ENCODE data around the gene MGAT4B. TPM values are rescaled to one million over a fixed set of nuclear protein-coding genes. Genes with fewer than 3 reads are reported as not detected.

MGAT4B gene
- total RNA-seq, 2 experiments from 2014 or later = 141 to 145 TPM

DNA sequence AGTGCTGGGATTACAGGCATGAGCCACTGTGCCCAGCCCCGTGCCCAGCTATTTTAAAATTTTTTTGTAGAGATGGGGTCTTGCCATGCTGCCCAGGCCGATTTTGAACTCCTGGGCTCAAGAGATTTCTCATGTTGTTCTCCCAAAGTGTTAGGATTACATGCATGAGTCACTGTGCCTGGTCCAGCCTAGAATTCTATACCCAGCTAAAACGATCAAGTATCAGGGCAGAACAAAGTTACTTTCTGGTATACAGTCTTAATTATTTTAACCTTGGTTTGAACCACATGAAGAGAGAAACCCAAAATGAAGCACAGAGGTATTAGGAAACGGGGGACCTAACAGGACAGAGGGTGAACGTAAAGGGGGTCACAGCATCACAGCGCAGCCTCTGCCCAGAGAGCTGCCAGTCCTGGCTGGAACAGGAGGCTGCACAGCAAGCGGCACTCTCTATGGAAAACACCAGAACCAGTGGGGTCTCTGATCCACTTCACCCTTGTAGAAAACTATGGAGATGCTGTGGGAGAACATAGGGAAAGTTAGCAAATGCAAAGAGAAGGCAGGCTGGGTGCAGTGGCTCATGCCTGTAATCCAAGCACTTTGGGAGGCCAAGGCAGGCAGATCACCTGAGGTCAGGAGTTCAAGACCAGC lies 24.3 kb upstream of the MGAT4B start:
- Mint-ChIP-seq H3K27me3 (no peaks in the 10 kb centered on the region), H3K36me3 (ENCODE audit: low read depth) (peaks cover 89% of the 10 kb centered on the region), H3K4me3 (no peak overlapping the region), H3K9me3 (no peaks in the 10 kb centered on the region), H3K4me1 (ENCODE audit: low read depth) (peaks cover 13% of the 10 kb centered on the region), H3K27ac (no peak overlapping the region)
- Histone ChIP-seq H3K4me3 (ENCODE audit: low read length) (no peak overlapping the region), H3K36me3 (ENCODE audit: insufficient read depth, low read length) (peaks cover 65% of the 10 kb centered on the region), H3K4me1 (ENCODE audit: insufficient read depth, low read length) (peaks cover 9% of the 10 kb centered on the region), H3K9me3 (ENCODE audit: control insufficient read depth in 1 of 2, insufficient read depth in 1 of 2, low read length in 2 of 2) (no peaks in the 10 kb centered on the region), H3K27me3 (ENCODE audit: control insufficient read depth in 1 of 2, insufficient read depth in 2 of 2, low read length in 2 of 2) (no peaks in the 10 kb centered on the region), H3K27ac (ENCODE audit: low read depth in 1 of 2, low read length in 2 of 2) (no peak overlapping the region)
- TF ChIP-seq, protein P1, sequence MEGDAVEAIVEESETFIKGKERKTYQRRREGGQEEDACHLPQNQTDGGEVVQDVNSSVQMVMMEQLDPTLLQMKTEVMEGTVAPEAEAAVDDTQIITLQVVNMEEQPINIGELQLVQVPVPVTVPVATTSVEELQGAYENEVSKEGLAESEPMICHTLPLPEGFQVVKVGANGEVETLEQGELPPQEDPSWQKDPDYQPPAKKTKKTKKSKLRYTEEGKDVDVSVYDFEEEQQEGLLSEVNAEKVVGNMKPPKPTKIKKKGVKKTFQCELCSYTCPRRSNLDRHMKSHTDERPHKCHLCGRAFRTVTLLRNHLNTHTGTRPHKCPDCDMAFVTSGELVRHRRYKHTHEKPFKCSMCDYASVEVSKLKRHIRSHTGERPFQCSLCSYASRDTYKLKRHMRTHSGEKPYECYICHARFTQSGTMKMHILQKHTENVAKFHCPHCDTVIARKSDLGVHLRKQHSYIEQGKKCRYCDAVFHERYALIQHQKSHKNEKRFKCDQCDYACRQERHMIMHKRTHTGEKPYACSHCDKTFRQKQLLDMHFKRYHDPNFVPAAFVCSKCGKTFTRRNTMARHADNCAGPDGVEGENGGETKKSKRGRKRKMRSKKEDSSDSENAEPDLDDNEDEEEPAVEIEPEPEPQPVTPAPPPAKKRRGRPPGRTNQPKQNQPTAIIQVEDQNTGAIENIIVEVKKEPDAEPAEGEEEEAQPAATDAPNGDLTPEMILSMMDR (IDR thresholded peaks at IDR 0.05) = no peak
- ChIA-PET CTCF (interaction anchor here (1.3 kb wide), 1 partner anchor 29 kb away, joined by 3 read pairs; no protein-coding TSS in a partner anchor), POLR2A (interaction anchor here (0.8 to 2.4 kb wide), 3 partner anchors 10 to 28 kb away, joined by 3 to 7 read pairs (median 3); partner anchors contain the start of genes MRNIP and SQSTM1)
- ATAC-seq (ENCODE audit: poor library complexity) (no peak), DNase-seq (no peak)
- intact Hi-C loops (cut with DNase I, micrococcal nuclease) = no loop called here

DNA sequence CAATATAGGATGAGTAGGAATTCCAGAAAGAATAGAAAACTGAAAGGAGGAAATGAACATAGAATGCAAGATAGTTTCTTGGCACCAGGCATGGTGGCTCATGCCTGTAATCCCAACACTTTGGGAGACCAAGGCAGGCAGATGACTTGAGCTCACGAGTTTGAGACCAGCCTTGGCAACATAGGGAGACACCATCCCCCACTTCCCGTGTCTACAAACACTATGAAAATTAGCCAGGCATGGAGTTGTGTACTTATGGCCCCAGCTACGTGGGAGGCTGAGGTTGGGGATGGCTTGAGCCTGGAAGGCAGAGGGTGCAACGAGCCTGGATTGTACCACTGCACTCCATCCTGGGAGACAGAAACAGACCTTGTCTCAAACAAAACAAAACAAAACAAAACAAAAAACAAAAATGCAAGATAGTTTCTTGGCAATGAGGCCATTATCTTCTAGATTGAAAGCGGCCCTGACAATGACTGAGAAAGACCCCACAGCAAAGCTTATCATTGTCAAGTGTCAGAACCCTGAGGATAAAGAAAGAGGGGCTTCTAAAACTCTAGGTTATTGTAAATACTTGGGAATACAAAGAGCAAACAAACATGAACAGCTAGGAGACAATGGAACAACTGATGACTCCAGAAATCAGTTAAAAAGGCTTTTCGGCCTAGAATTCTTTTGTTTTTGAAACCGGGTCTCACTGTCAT lies 23.2 kb upstream of the MGAT4B start:
- DNase-seq = no peak
- H3K36me3 ChIP-seq (ENCODE audit: insufficient read depth, low read length) = peaks cover 76% of the 10 kb centered on the region

DNA sequence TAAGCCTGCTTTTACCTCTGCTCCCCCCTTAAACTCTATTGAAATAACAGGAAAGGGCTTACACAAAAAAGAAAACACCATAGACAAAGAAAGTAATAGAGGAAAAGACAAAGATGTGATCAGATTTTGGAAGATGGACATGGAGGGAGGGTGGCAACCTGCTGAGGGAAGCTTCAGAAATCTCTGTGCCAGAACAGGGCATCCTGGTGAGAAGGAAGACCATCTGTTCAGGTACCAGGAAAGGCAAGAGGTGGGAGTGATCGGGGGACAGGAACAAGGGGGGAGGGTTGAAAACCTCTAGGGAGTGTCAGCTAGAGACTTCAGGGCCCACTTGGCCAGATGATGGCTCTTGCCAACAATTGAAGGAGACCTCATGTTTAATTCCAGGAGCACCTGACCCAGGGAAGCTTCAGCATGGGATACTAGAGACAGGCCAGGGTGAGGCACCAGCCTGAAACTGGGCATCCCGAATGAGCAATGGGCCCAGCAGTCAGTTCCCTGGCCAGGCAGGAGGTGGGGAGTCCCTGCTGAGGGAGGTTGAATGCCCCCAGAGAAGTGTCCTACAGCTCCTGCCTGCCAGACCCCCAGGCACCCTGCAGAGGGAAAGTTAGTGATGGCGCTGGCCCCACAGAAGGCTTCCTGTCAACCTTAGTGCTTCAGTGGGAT lies 22.2 kb upstream of the MGAT4B start:
- intact Hi-C loops (cut with DNase I, micrococcal nuclease) = no loop called here
- H3K4me3 Mint-ChIP-seq = no peak overlapping the region

More for the DNA sequence above, 23.2 kb upstream of the MGAT4B start:
- no peak overlapping the region for H3K27ac Mint-ChIP-seq
- peaks cover 16% of the 10 kb centered on the region for H3K4me1 Mint-ChIP-seq (ENCODE audit: low read depth)
- Histone ChIP-seq H3K4me3 (ENCODE audit: low read length) (no peak overlapping the region), H3K27me3 (ENCODE audit: control insufficient read depth in 1 of 2, insufficient read depth in 2 of 2, low read length in 2 of 2) (no peaks in the 10 kb centered on the region), H3K9me3 (ENCODE audit: control insufficient read depth in 1 of 2, insufficient read depth in 1 of 2, low read length in 2 of 2) (no peaks in the 10 kb centered on the region), H3K27ac (ENCODE audit: low read depth in 1 of 2, low read length in 2 of 2) (no peak overlapping the region), H3K4me1 (ENCODE audit: insufficient read depth, low read length) (peaks cover 8% of the 10 kb centered on the region)
- peaks cover 92% of the 10 kb centered on the region for H3K36me3 Mint-ChIP-seq (ENCODE audit: low read depth)
- intact Hi-C loops (cut with DNase I, micrococcal nuclease) = no loop called here
- ChIA-PET POLR2A (interaction anchor here (0.9 to 2.4 kb wide), 2 partner anchors 9 to 29 kb away, joined by 3 to 7 read pairs; partner anchors contain the start of genes MRNIP and SQSTM1), CTCF (interaction anchor here (1.3 kb wide), 1 partner anchor 28 kb away, joined by 3 read pairs; no protein-coding TSS in a partner anchor)
- ATAC-seq (ENCODE audit: poor library complexity) = no peak
- H3K27me3 Mint-ChIP-seq = no peaks in the 10 kb centered on the region
- H3K9me3 Mint-ChIP-seq = no peaks in the 10 kb centered on the region
- TF ChIP-seq, protein P1 (IDR thresholded peaks at IDR 0.05) = no peak
- no peak overlapping the region for H3K4me3 Mint-ChIP-seq

More for the DNA sequence above, 22.2 kb upstream of the MGAT4B start:
- TF ChIP-seq, protein P1 (IDR thresholded peaks at IDR 0.05) = no peak
- no peaks in the 10 kb centered on the region for H3K9me3 Mint-ChIP-seq
- POLR2A ChIA-PET = interaction anchor here (2.4 kb wide), 1 partner anchor 8 kb away, joined by 7 read pairs; the partner anchor contains the start of gene SQSTM1
- DNase-seq = no peak
- Histone ChIP-seq H3K4me3 (ENCODE audit: low read length) (no peak overlapping the region), H3K36me3 (ENCODE audit: insufficient read depth, low read length) (peaks cover 82% of the 10 kb centered on the region), H3K4me1 (ENCODE audit: insufficient read depth, low read length) (peaks cover 15% of the 10 kb centered on the region), H3K27me3 (ENCODE audit: control insufficient read depth in 1 of 2, insufficient read depth in 2 of 2, low read length in 2 of 2) (no peaks in the 10 kb centered on the region), H3K27ac (ENCODE audit: low read depth in 1 of 2, low read length in 2 of 2) (peak overlapping the region in 1 of 2 donors; percentile 15), H3K9me3 (ENCODE audit: control insufficient read depth in 1 of 2, insufficient read depth in 1 of 2, low read length in 2 of 2) (no peaks in the 10 kb centered on the region)
- peaks cover 21% of the 10 kb centered on the region for H3K4me1 Mint-ChIP-seq (ENCODE audit: low read depth)
- ATAC-seq (ENCODE audit: poor library complexity) = no peak
- H3K27ac Mint-ChIP-seq = peak overlapping the region; percentile 40
- CTCF ChIA-PET = interaction anchor here (0.6 kb wide), 1 partner anchor 220 kb away, joined by 3 read pairs; no protein-coding TSS in a partner anchor
- H3K36me3 Mint-ChIP-seq (ENCODE audit: low read depth) = peaks cover 99% of the 10 kb centered on the region
- H3K27me3 Mint-ChIP-seq = no peaks in the 10 kb centered on the region

Data from CD4-positive, alpha-beta T cell (primary cell).